DMS153 (cell line): Measurements from ENCODE around the gene MAFG.

Source experiments
- DNase-seq: peaks from one replicate; lab custom pipeline; 2025; lab: John Stamatoyannopoulos, UW

MAFG gene

GRCh38 chr17:81909966-81910839 lies 17.3 kb downstream of the MAFG start:
- no peak for DNase-seq

GRCh38 chr17:81909231-81909630 lies 18.3 kb downstream of the MAFG start:
- DNase-seq: no peak

- no peak for DNase-seq
Measured at GRCh38 chr17:81908793-81909192, 18.7 kb downstream of the MAFG start.

GRCh38 chr17:81907219-81908145 lies 20.1 kb downstream of the MAFG start:
- DNase-seq: no peak

- no peak for DNase-seq
Measured at GRCh38 chr17:81906476-81907218, 20.9 kb downstream of the MAFG start.

GRCh38 chr17:81905993-81906392 lies 21.5 kb downstream of the MAFG start:
- no peak for DNase-seq

- no peak for DNase-seq
Measured at GRCh38 chr17:81905424-81905875, 22.1 kb downstream of the MAFG start.

- DNase-seq: no peak
Measured at GRCh38 chr17:81904600-81905423, 22.7 kb downstream of the MAFG start.

- no peak for DNase-seq
Measured at GRCh38 chr17:81903896-81904599, 23.5 kb downstream of the MAFG start.

- DNase-seq: no peak
Measured at GRCh38 chr17:81903415-81903831, 24.1 kb downstream of the MAFG start.

GRCh38 chr17:81902653-81903414 lies 24.7 kb downstream of the MAFG start:
- DNase-seq: no peak

- DNase-seq: no peak
Measured at GRCh38 chr17:81902023-81902652, 25.4 kb downstream of the MAFG start, which contains the start of gene NPB. NPB (plus strand) TSS chr17:81902238; CDS start chr17:81902278, 40 bp downstream.

- DNase-seq: no peak
Measured at GRCh38 chr17:81901167-81902022, 26.1 kb downstream of the MAFG start.

- no peak for DNase-seq
Measured at GRCh38 chr17:81900181-81900820, 27.2 kb downstream of the MAFG start.

GRCh38 chr17:81899514-81900166 lies 27.9 kb downstream of the MAFG start:
- no peak for DNase-seq

GRCh38 chr17:81898885-81899284 lies 28.6 kb downstream of the MAFG start:
- no peak for DNase-seq
